Measurements from ENCODE around the gene LRPAP1. TPM values are rescaled to one million over a fixed set of nuclear protein-coding genes. Genes with fewer than 3 reads are reported as not detected.
"Not testable (repeated sequence)": the region's sequence is repeated elsewhere in the genome, so short reads cannot be mapped to it uniquely, and the experiment has no call there.

LRPAP1 gene
- total RNA-seq, 1 donor from 2014 or later, result 88.1 TPM

DNA sequence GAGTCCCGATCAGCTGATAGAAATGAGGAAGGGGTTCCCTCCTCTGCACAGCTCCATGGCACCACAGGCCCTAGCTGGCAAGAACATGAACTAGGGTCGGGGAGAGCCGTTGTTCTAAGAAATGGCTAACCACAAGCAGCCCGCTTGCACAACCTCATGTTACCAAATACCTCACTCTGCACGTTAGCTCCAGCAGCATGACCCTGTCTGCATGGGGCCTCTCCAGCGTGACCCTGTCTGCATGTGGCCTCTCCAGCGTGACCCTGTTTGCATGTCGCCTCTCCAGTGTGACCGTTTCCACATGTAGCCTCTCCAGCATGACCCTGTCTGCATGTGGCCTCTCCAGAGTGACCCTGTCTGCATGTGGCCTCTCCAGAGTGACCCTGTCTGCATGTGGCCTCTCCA, 24.9 kb upstream of the LRPAP1 start:
- intact Hi-C loops (cut with micrococcal nuclease); H3K4me3 Mint-ChIP-seq; DNase-seq (ENCODE audit: low spot score); H3K27me3 Mint-ChIP-seq (ENCODE audit: insufficient read depth); H3K9me3 Mint-ChIP-seq; H3K4me1 Mint-ChIP-seq (ENCODE audit: low read depth); H3K36me3 Mint-ChIP-seq (ENCODE audit: low read depth); H3K27ac Mint-ChIP-seq: not testable (repeated sequence)

DNA sequence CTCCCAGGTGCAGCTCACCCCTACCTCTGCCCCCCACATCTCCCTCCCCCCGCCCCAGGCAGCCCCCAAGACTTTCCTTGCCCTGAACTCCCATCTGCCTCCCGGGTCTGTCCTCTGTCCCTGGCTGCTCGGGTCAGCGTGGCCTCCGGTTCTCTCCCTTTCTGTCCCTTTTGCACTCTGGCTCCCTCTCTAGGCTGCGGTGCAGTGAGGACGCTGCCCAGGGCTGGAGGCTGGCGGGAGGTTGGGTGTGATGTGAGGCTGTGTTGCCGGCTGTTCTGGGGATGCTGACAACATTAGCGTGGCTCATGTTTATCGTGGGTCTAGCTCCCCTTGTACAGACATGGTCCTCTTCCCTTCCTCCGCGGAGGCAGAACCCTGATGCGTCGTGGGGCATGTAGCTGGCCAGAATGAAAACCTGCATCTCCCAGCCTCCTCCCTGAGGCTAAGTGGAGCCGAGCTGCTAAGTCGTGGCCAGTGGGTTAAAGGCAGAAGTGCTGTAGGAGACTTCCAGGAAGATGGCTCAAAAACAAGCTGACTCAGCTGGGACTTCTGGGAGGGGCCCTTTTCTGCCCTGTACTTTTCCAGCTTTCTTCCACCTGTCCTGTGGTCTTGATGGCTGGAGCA, 24.1 kb upstream of the LRPAP1 start:
- H3K4me3 Mint-ChIP-seq; DNase-seq (ENCODE audit: low spot score); H3K36me3 Mint-ChIP-seq (ENCODE audit: low read depth); H3K4me1 Mint-ChIP-seq (ENCODE audit: low read depth); H3K27ac Mint-ChIP-seq; H3K9me3 Mint-ChIP-seq; intact Hi-C loops (cut with micrococcal nuclease); H3K27me3 Mint-ChIP-seq (ENCODE audit: insufficient read depth): not testable (repeated sequence)

DNA sequence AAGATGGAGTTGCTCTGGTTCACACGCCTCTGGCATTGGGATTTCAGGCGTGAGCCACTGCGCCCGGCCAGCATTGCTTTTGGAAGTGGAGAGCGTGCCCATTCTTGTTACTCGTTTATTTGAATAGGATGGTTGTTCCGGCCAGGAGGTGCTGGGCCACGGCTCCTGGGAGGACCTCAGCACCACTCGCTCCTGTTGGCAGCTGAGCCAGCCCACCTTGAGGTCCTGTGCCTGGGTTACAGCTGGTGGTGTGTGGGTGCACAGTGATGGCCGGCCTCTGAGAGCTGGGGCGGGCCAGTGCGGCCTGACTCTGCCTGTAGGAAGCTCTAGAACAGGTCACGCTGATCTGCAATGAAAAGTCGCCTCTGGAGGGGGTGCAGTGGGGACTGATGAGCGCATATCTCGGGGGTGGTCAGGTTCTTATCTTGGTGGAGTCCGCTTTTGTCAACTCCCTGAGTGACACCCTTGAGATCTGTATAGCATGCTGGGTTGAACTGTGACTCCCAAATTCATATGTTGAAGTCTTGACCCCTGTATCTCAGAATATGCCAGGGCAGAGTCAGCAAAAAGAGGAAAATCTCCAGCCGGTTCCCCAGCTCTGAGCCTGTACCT, 23.3 kb upstream of the LRPAP1 start:
- intact Hi-C loops (cut with micrococcal nuclease); H3K27me3 Mint-ChIP-seq (ENCODE audit: insufficient read depth); H3K4me1 Mint-ChIP-seq (ENCODE audit: low read depth); DNase-seq (ENCODE audit: low spot score); H3K4me3 Mint-ChIP-seq; H3K9me3 Mint-ChIP-seq; H3K27ac Mint-ChIP-seq; H3K36me3 Mint-ChIP-seq (ENCODE audit: low read depth): not testable (repeated sequence)

GRCh38 chr4:3551366-3551765, 19.1 kb upstream of the LRPAP1 start:
- H3K27ac Mint-ChIP-seq; DNase-seq (ENCODE audit: low spot score); H3K27me3 Mint-ChIP-seq (ENCODE audit: insufficient read depth); intact Hi-C loops (cut with micrococcal nuclease); H3K4me3 Mint-ChIP-seq; H3K4me1 Mint-ChIP-seq (ENCODE audit: low read depth); H3K9me3 Mint-ChIP-seq; H3K36me3 Mint-ChIP-seq (ENCODE audit: low read depth): not testable (repeated sequence)

DNA sequence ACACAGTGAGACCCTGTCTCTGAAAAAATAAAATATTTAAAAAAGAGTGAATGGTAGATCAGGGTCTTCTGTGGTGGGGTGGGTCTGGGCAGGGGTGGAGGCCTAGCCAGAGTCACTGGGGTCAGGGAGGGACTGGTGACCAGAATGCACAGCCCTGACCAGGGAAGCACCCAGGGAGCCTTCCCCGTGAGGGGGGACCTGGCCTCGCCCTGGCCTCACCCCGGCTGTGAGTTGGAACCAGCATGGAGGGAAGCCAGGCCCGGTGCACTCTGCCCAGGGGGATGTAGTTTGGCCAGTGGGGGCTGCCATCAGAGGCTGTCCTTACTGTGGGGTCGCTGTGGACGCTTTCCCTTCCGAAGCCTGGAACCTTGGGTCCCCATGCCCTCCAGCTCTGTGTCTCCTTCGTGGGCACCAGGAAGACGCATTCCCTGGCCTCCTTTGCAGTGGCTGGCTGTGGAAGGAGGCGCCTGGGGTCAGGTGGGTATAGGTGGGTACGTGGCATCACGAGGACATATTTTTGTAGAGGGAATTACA, 18.6 kb upstream of the LRPAP1 start:
- not testable (repeated sequence) for H3K4me3 Mint-ChIP-seq

GRCh38 chr4:3550041-3550440, 17.8 kb upstream of the LRPAP1 start:
- H3K4me3 Mint-ChIP-seq; H3K4me1 Mint-ChIP-seq (ENCODE audit: low read depth); H3K27me3 Mint-ChIP-seq (ENCODE audit: insufficient read depth); H3K36me3 Mint-ChIP-seq (ENCODE audit: low read depth); DNase-seq (ENCODE audit: low spot score); intact Hi-C loops (cut with micrococcal nuclease); H3K27ac Mint-ChIP-seq; H3K9me3 Mint-ChIP-seq: not testable (repeated sequence)

More for the DNA sequence above, 18.6 kb upstream of the LRPAP1 start:
- H3K36me3 Mint-ChIP-seq (ENCODE audit: low read depth); DNase-seq (ENCODE audit: low spot score); H3K27ac Mint-ChIP-seq; H3K27me3 Mint-ChIP-seq (ENCODE audit: insufficient read depth); H3K4me1 Mint-ChIP-seq (ENCODE audit: low read depth); H3K9me3 Mint-ChIP-seq; intact Hi-C loops (cut with micrococcal nuclease): not testable (repeated sequence)

GRCh38 chr4:3549694-3550001, 17.4 kb upstream of the LRPAP1 start:
- intact Hi-C loops (cut with micrococcal nuclease); H3K4me1 Mint-ChIP-seq (ENCODE audit: low read depth); H3K9me3 Mint-ChIP-seq: not testable (repeated sequence)

DNA sequence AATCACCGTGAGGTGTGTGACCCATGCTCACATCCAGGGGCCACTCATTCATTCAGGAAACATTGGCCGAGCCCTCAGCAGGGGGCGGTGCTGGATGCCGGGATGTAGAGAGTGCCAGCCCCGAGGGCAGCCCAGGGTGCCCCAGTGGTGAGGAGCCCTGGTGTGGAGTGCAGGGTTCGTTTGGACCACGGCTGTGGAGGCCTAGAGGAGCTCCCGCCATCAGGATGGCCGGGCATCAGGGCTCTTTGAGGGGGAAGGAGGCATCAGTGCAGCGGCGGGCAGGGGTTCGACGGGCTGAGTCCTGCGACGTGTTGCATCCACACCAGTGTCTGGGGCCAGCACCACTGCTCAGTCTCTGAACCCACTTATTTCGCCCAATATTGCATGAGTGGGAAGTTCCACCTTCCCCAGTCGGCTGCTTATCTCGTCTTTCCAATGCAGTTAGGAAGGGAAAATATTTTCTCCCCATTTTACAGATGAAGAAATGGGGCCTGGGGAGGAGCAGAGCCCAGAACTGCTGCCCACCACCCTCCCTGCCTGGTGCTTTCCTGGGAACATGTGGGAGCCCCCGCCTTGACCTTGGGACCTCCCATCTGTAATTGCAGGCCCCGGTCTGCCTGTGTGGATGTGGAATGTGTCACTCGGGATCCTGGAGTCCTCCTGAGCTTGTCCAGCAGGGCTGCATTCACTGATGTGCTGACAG, 16.9 kb upstream of the LRPAP1 start:
- intact Hi-C loops (cut with micrococcal nuclease); H3K36me3 Mint-ChIP-seq (ENCODE audit: low read depth); DNase-seq (ENCODE audit: low spot score); H3K27ac Mint-ChIP-seq; H3K4me1 Mint-ChIP-seq (ENCODE audit: low read depth); H3K4me3 Mint-ChIP-seq; H3K9me3 Mint-ChIP-seq; H3K27me3 Mint-ChIP-seq (ENCODE audit: insufficient read depth): not testable (repeated sequence)

More at GRCh38 chr4:3549694-3550001, 17.4 kb upstream of the LRPAP1 start:
- not testable (repeated sequence) for H3K4me3 Mint-ChIP-seq; H3K36me3 Mint-ChIP-seq (ENCODE audit: low read depth); H3K27me3 Mint-ChIP-seq (ENCODE audit: insufficient read depth); H3K27ac Mint-ChIP-seq; DNase-seq (ENCODE audit: low spot score)

GRCh38 chr4:3546721-3547120, 14.5 kb upstream of the LRPAP1 start:
- H3K36me3 Mint-ChIP-seq (ENCODE audit: low read depth); H3K27ac Mint-ChIP-seq: not testable (repeated sequence)

GRCh38 chr4:3545351-3545750, 13.1 kb upstream of the LRPAP1 start:
- not testable (repeated sequence) for DNase-seq (ENCODE audit: low spot score)

More at GRCh38 chr4:3546721-3547120, 14.5 kb upstream of the LRPAP1 start:
- H3K9me3 Mint-ChIP-seq; intact Hi-C loops (cut with micrococcal nuclease); H3K4me1 Mint-ChIP-seq (ENCODE audit: low read depth); H3K27me3 Mint-ChIP-seq (ENCODE audit: insufficient read depth); DNase-seq (ENCODE audit: low spot score); H3K4me3 Mint-ChIP-seq: not testable (repeated sequence)

GRCh38 chr4:3544259-3545025, 12.2 kb upstream of the LRPAP1 start:
- H3K4me1 Mint-ChIP-seq (ENCODE audit: low read depth); H3K9me3 Mint-ChIP-seq; H3K27ac Mint-ChIP-seq; H3K27me3 Mint-ChIP-seq (ENCODE audit: insufficient read depth); H3K4me3 Mint-ChIP-seq; H3K36me3 Mint-ChIP-seq (ENCODE audit: low read depth); intact Hi-C loops (cut with micrococcal nuclease); DNase-seq (ENCODE audit: low spot score): not testable (repeated sequence)

More at GRCh38 chr4:3545351-3545750, 13.1 kb upstream of the LRPAP1 start:
- H3K4me1 Mint-ChIP-seq (ENCODE audit: low read depth); H3K36me3 Mint-ChIP-seq (ENCODE audit: low read depth); H3K4me3 Mint-ChIP-seq; H3K27me3 Mint-ChIP-seq (ENCODE audit: insufficient read depth); H3K27ac Mint-ChIP-seq; H3K9me3 Mint-ChIP-seq; intact Hi-C loops (cut with micrococcal nuclease): not testable (repeated sequence)

DNA sequence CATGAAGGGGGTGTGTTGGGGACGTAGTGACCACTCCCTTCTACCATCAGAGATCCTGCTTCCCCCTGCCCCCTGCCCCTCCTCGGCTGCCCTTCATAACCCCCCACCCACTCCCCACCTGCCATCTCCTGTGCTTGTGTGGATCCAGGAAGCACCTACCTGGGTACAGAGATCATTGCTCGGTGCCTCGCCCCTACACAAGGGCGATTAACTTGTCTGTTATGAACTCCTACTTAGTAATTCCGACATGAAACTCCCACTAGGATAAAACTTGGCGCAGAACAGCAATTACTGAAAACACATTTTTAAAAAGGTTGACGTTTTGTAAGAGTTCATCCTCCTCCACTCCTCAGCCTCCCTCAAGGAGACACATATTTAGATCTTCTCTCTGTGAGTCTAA, 11.2 kb upstream of the LRPAP1 start:
- H3K36me3 Mint-ChIP-seq (ENCODE audit: low read depth); DNase-seq (ENCODE audit: low spot score); H3K4me1 Mint-ChIP-seq (ENCODE audit: low read depth); H3K9me3 Mint-ChIP-seq; H3K27me3 Mint-ChIP-seq (ENCODE audit: insufficient read depth); H3K27ac Mint-ChIP-seq; H3K4me3 Mint-ChIP-seq; intact Hi-C loops (cut with micrococcal nuclease): not testable (repeated sequence)

- H3K4me1 Mint-ChIP-seq (ENCODE audit: low read depth); H3K27ac Mint-ChIP-seq; DNase-seq (ENCODE audit: low spot score); H3K4me3 Mint-ChIP-seq; H3K27me3 Mint-ChIP-seq (ENCODE audit: insufficient read depth); intact Hi-C loops (cut with micrococcal nuclease); H3K9me3 Mint-ChIP-seq; H3K36me3 Mint-ChIP-seq (ENCODE audit: low read depth): not testable (repeated sequence)
Observed at GRCh38 chr4:3538906-3539305, 6.7 kb upstream of the LRPAP1 start.

Measured in activated T-helper 1 cell treated with anti-CD3 and anti-CD28 coated beads, Interleukin-12 subunit alpha, Interleukin-12 subunit beta, Interleukin-2, Interleukin-4 antibody, amounts not matched to agents 30 ng/mL and 10 ng/mL and 1 ng/mL, durations not matched to agents 14 hours and 24 hours and 36 hours (primary cell).